NCI-H510A treated with DMSO at 0.1 percent for 48 hours (cell line): Measurements from ENCODE around the gene CRYBA2.

Experiments
- DNase-seq: peaks from one replicate; lab custom pipeline; 2025; lab: John Stamatoyannopoulos, UW

Gene CRYBA2

GRCh38 chr2:218956039-218956438, 37.2 kb downstream of the CRYBA2 start:
- DNase-seq: no peak

- DNase-seq: no peak
Measured at GRCh38 chr2:218954541-218955300, 38.5 kb downstream of the CRYBA2 start.

- DNase-seq: no peak
Measured at GRCh38 chr2:218953366-218953954, 39.8 kb downstream of the CRYBA2 start.

GRCh38 chr2:218952160-218952559, 41.1 kb downstream of the CRYBA2 start:
- no peak for DNase-seq

DNA sequence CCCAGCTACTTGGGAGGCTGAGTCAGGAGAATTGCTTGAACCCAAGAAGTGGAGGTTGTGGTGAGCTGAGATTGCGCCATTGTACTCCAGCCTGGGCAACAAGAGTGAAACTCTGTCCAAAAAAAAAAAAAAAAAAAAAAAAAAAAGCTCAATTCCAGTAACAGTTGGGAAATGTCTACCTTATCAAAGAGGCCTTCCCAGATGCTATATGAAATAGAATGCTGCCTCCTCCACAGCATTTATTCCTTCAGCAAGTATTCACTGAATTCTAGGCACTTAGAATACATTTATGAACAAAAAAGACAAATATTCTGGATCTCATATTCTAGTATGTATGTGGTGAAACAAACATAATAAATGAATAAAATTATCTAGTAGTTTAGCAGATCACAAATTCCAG, 46.6 kb downstream of the CRYBA2 start:
- DNase-seq: no peak

GRCh38 chr2:218944759-218945404, 48.3 kb downstream of the CRYBA2 start:
- no peak for DNase-seq
